ENCODE data around the gene GFOD1.

DNA sequence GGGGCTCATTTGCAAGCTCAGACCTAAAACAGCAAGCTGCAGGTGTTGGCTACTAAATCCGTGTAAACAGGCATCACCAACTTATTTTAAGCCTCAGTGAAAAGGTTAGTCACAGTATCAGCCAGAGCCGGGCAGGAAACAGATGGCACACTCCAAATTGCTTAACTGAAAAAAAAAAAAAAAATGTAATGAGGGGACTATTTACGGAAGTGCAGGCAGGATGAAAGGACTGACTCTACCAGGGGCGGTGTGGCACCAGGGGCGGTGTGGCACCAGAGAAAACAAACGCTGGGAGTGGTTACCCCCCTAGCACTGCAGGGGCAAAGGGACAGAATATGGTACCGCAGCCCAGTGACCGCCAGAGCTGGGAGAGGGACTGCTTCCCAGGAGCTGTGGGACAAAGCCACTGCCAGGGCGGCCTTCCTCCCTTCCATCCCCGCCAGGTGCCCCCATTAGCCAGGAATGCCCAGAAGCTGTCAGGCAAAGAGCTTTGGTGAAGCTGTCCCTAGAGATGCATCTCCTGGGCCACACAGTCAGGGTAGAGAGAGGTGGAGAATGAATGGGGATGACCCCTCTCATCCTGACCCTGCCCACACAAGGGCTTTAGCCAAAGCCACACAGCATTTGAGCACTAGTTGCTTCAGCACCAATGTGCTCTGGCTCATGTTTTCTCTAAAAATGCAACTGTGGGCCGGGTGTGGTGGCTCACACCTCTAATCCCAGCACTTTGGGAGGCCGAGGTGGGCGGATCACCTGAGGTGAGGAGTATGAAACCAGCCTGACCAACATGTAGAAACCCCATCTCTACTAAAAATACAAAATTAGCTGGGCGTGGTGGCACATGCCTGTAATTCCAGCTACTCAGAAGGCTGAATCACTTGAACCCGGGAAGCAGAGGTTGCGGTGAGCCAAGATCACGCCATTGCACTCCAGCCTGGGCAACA is 39.6 kb upstream of the GFOD1 start:
- TF ChIP-seq, protein P1, sequence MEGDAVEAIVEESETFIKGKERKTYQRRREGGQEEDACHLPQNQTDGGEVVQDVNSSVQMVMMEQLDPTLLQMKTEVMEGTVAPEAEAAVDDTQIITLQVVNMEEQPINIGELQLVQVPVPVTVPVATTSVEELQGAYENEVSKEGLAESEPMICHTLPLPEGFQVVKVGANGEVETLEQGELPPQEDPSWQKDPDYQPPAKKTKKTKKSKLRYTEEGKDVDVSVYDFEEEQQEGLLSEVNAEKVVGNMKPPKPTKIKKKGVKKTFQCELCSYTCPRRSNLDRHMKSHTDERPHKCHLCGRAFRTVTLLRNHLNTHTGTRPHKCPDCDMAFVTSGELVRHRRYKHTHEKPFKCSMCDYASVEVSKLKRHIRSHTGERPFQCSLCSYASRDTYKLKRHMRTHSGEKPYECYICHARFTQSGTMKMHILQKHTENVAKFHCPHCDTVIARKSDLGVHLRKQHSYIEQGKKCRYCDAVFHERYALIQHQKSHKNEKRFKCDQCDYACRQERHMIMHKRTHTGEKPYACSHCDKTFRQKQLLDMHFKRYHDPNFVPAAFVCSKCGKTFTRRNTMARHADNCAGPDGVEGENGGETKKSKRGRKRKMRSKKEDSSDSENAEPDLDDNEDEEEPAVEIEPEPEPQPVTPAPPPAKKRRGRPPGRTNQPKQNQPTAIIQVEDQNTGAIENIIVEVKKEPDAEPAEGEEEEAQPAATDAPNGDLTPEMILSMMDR (conservative IDR thresholded peaks at IDR 0.05; ENCODE audit: low read depth, low read length) = no peak
- TF ChIP-seq POLR2A (IDR thresholded peaks at IDR 0.05; ENCODE audit: low read depth, low read length) = no peak
- no peak for TF ChIP-seq SMC3 (IDR thresholded peaks at IDR 0.05; ENCODE audit: low read depth, low read length)
- no peak for TF ChIP-seq MAZ (IDR thresholded peaks at IDR 0.05; ENCODE audit: borderline replicate concordance, low read depth, low read length)
- TF ChIP-seq RFX5 (IDR thresholded peaks at IDR 0.05; ENCODE audit: low read depth, low read length) = no peak
- no peak for TF ChIP-seq RAD21 (IDR thresholded peaks at IDR 0.05; ENCODE audit: low read length)
- TF ChIP-seq, protein P2, sequence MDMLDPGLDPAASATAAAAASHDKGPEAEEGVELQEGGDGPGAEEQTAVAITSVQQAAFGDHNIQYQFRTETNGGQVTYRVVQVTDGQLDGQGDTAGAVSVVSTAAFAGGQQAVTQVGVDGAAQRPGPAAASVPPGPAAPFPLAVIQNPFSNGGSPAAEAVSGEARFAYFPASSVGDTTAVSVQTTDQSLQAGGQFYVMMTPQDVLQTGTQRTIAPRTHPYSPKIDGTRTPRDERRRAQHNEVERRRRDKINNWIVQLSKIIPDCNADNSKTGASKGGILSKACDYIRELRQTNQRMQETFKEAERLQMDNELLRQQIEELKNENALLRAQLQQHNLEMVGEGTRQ (IDR thresholded peaks at IDR 0.05; ENCODE audit: low read depth, low read length) = no peak
- TF ChIP-seq FOS (IDR thresholded peaks at IDR 0.05; ENCODE audit: low read depth, low read length) = no peak
- no peak for TF ChIP-seq BHLHE40 (IDR thresholded peaks at IDR 0.05; ENCODE audit: low read depth, low read length)
- TF ChIP-seq CEBPB (IDR thresholded peaks at IDR 0.05; ENCODE audit: low read depth, low read length) = no peak
- no peak for TF ChIP-seq MAFK (IDR thresholded peaks at IDR 0.05; ENCODE audit: low read depth, low read length)
- TF ChIP-seq, protein P3, sequence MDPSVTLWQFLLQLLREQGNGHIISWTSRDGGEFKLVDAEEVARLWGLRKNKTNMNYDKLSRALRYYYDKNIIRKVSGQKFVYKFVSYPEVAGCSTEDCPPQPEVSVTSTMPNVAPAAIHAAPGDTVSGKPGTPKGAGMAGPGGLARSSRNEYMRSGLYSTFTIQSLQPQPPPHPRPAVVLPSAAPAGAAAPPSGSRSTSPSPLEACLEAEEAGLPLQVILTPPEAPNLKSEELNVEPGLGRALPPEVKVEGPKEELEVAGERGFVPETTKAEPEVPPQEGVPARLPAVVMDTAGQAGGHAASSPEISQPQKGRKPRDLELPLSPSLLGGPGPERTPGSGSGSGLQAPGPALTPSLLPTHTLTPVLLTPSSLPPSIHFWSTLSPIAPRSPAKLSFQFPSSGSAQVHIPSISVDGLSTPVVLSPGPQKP (IDR thresholded peaks at IDR 0.05; ENCODE audit: borderline replicate concordance, low read depth, low read length) = no peak
